Immature natural killer cell (primary cell): ENCODE measurements around the gene REG3G. TPM values are rescaled to one million over a fixed set of nuclear protein-coding genes. Genes with fewer than 3 reads are reported as not detected.

ENCODE experiments used
- DNase-seq, 3 donors: peaks; one replicate each; pipeline ENCODE4 v3.0.0; 2022; ENCODE audit warnings: mixed read lengths in 1 of 3
- H3K27ac Mint-ChIP-seq, 6 donors: one replicate each; pipeline ENCODE4 v1.8.0; 2020; ENCODE audit warnings: mixed read lengths in 6 of 6, mild to moderate bottlenecking in 5 of 6, inconsistent platforms in 4 of 6, moderate library complexity in 3 of 6
- H3K27me3 Mint-ChIP-seq, 3 donors: one replicate each; pipeline ENCODE4 v1.8.0; 2020 to 2021; ENCODE audit warnings: low read depth in 3 of 3, mild to moderate bottlenecking in 3 of 3, mixed read lengths in 3 of 3, moderate library complexity in 3 of 3, inconsistent platforms in 1 of 3
- H3K36me3 Mint-ChIP-seq, 3 donors: one replicate each; pipeline ENCODE4 v1.8.0; 2020; ENCODE audit warnings: mixed read lengths in 3 of 3, inconsistent platforms in 2 of 3, mild to moderate bottlenecking in 2 of 3
- H3K4me1 Mint-ChIP-seq, 2 donors: one replicate each; pipeline ENCODE4 v1.8.0; 2020; ENCODE audit warnings: inconsistent platforms in 2 of 2, mild to moderate bottlenecking in 2 of 2, mixed read lengths in 2 of 2, moderate library complexity in 1 of 2
- H3K4me3 Mint-ChIP-seq, 5 donors: one replicate each; pipeline ENCODE4 v1.8.0; 2020; ENCODE audit warnings: mild to moderate bottlenecking in 5 of 5, mixed read lengths in 5 of 5, inconsistent platforms in 3 of 5, moderate library complexity in 3 of 5
- H3K9me3 Mint-ChIP-seq, 6 donors: one replicate each; pipeline ENCODE4 v1.8.0; 2020; ENCODE audit warnings: mild to moderate bottlenecking in 6 of 6, mixed read lengths in 6 of 6, inconsistent platforms in 4 of 6, moderate library complexity in 3 of 6
- polyA plus RNA-seq, 3 donors: library from polyadenylated mRNA; unstranded; fragments of 300-500 nt; fragmentation: Illumina TruSeq; gene quantifications; one replicate each; pipeline ENCODE4 v1.2.3, GENCODE V29; 2021

The REG3G gene
- polyA plus RNA-seq, 3 donors from 2014 or later, result not detected

- Mint-ChIP-seq H3K27me3 (peaks cover 0 to 3% (median 0%) of the 10 kb centered on the region in 3 donors), H3K9me3 (peaks cover 12 to 69% (median 24%) of the 10 kb centered on the region in 6 donors), H3K27ac (no peak overlapping the region), H3K36me3 (peaks cover 0 to 4% (median 0%) of the 10 kb centered on the region in 3 donors), H3K4me3 (no peak overlapping the region), H3K4me1 (no peaks in the 10 kb centered on the region)
- DNase-seq, result no peak
These were observed 39.7 kb downstream of the REG3G start for GRCh38 chr2:79065201-79065600.

GRCh38 chr2:79071078-79071477 is 45.6 kb downstream of the REG3G start:
- H3K27me3 Mint-ChIP-seq, result peaks cover 0 to 2% (median 0%) of the 10 kb centered on the region in 3 donors
- no peak overlapping the region for H3K4me3 Mint-ChIP-seq
- DNase-seq, result no peak
- H3K27ac Mint-ChIP-seq, result no peak overlapping the region
- H3K4me1 Mint-ChIP-seq, result no peaks in the 10 kb centered on the region
- H3K36me3 Mint-ChIP-seq, result no peaks in the 10 kb centered on the region
- H3K9me3 Mint-ChIP-seq, result peaks cover 18 to 61% (median 24%) of the 10 kb centered on the region in 6 donors

Other genes starting within 250 kb of the REG3G start
- not detected for gene REG1B, start 62.3 kb downstream of the REG3G start, polyA plus RNA-seq
- not detected for gene REG1A, start 94.8 kb downstream of the REG3G start, polyA plus RNA-seq
- gene REG3A, start 134.1 kb downstream of the REG3G start, polyA plus RNA-seq, result not detected